ENCODE measurements around the gene PCSK1N.

PCSK1N gene

GRCh38 chrX:48786825-48787504, 48.4 kb downstream of the PCSK1N start:
- no peak for TF ChIP-seq GATA3 (IDR thresholded peaks at IDR 0.05; ENCODE audit: low read depth, low read length)
- no peak for TF ChIP-seq GATA2 (IDR thresholded peaks at IDR 0.05; ENCODE audit: low read depth, low read length)

GRCh38 chrX:48786341-48786800, 49.0 kb downstream of the PCSK1N start, which contains the start of gene GATA1:
Gene GATA1, plus strand, starts transcription at chrX:48786590. Its CDS starts 4,520 bp downstream, at chrX:48791110.
- TF ChIP-seq GATA2 (IDR thresholded peaks at IDR 0.05; ENCODE audit: low read depth, low read length): no peak
- TF ChIP-seq GATA3 (IDR thresholded peaks at IDR 0.05; ENCODE audit: low read depth, low read length): no peak

- TF ChIP-seq GATA2 (IDR thresholded peaks at IDR 0.05; ENCODE audit: low read depth, low read length): no peak
- no peak for TF ChIP-seq GATA3 (IDR thresholded peaks at IDR 0.05; ENCODE audit: low read depth, low read length)
These were observed 49.7 kb downstream of the PCSK1N start for GRCh38 chrX:48785540-48786214.

GRCh38 chrX:48785186-48785539, 50.2 kb downstream of the PCSK1N start:
- no peak for TF ChIP-seq GATA2 (IDR thresholded peaks at IDR 0.05; ENCODE audit: low read depth, low read length)
- no peak for TF ChIP-seq GATA3 (IDR thresholded peaks at IDR 0.05; ENCODE audit: low read depth, low read length)

GRCh38 chrX:48784726-48785125, 50.7 kb downstream of the PCSK1N start:
- TF ChIP-seq GATA2 (IDR thresholded peaks at IDR 0.05; ENCODE audit: low read depth, low read length) (no peak), GATA3 (IDR thresholded peaks at IDR 0.05; ENCODE audit: low read depth, low read length) (no peak)

- TF ChIP-seq GATA2 (IDR thresholded peaks at IDR 0.05; ENCODE audit: low read depth, low read length) (no peak), GATA3 (IDR thresholded peaks at IDR 0.05; ENCODE audit: low read depth, low read length) (no peak)
These were observed 52.6 kb downstream of the PCSK1N start for GRCh38 chrX:48782795-48783194.

GRCh38 chrX:48782216-48782615, 53.2 kb downstream of the PCSK1N start:
- no peak for TF ChIP-seq GATA2 (IDR thresholded peaks at IDR 0.05; ENCODE audit: low read depth, low read length)
- no peak for TF ChIP-seq GATA3 (IDR thresholded peaks at IDR 0.05; ENCODE audit: low read depth, low read length)

- TF ChIP-seq GATA3 (IDR thresholded peaks at IDR 0.05; ENCODE audit: low read depth, low read length) (no peak), GATA2 (IDR thresholded peaks at IDR 0.05; ENCODE audit: low read depth, low read length) (no peak)
These were observed 53.7 kb downstream of the PCSK1N start for GRCh38 chrX:48781705-48782104.
